GM12878 (cell line): ENCODE data around the gene ACACA. TPM values are rescaled to one million over a fixed set of nuclear protein-coding genes. Genes with fewer than 3 reads are reported as not detected.
A peak's percentile ranks its signal among the peaks of the same experiment; 100 is the strongest.

Experiments
- ATF7 ChIP-seq: fragments of 450-650 bp; IDR thresholded peaks from 2 replicates; pipeline ENCODE4 v1.6.1; 2016; ENCODE audit warnings: low read depth, mild to moderate bottlenecking
- CHD4 ChIP-seq: fragments of 200-600 bp; sonication (generic); IDR thresholded peaks from 2 replicates; pipeline ENCODE4 v1.6.1; 2016; ENCODE audit warnings: mild to moderate bottlenecking
- EZH2 ChIP-seq: IDR thresholded peaks from 2 replicates; pipeline ENCODE4 v1.6.1; 2012; ENCODE audit warnings: low read depth, mild to moderate bottlenecking, control low read depth, inconsistent platforms, low read length, borderline replicate concordance; ENCODE audit not compliant: control insufficient read depth
- GATAD2B ChIP-seq: fragments of 450-650 bp; conservative IDR thresholded peaks from 2 replicates; pipeline ENCODE4 v1.6.1; 2017; ENCODE audit warnings: low read depth, mild to moderate bottlenecking, moderate library complexity
- MEF2A ChIP-seq: IDR thresholded peaks from 2 replicates; pipeline ENCODE4 v1.6.1; 2011; ENCODE audit warnings: low read depth, mild to moderate bottlenecking, low read length, moderate library complexity; ENCODE audit not compliant: insufficient read depth
- NFXL1 ChIP-seq: fragments of 450-650 bp; IDR thresholded peaks from 2 replicates; pipeline ENCODE4 v1.6.1; 2017; ENCODE audit warnings: antibody characterized with exemption, mild to moderate bottlenecking, borderline replicate concordance
- NRF1 ChIP-seq: conservative IDR thresholded peaks from 2 replicates; pipeline ENCODE4 v1.6.1; 2011; ENCODE audit warnings: mild to moderate bottlenecking, low read depth, low read length, improper control_type of control experiment
- PML ChIP-seq: IDR thresholded peaks from 2 replicates; pipeline ENCODE4 v1.6.1; 2012; ENCODE audit warnings: low read length, inconsistent platforms
- RAD51 ChIP-seq: fragments of 450-650 bp; IDR thresholded peaks from 2 replicates; pipeline ENCODE4 v1.6.1; 2016; ENCODE audit warnings: moderate library complexity, mild to moderate bottlenecking, inconsistent platforms
- STAT3 ChIP-seq: IDR thresholded peaks from 2 replicates; pipeline ENCODE4 v1.6.1; 2011; ENCODE audit warnings: low read depth, low read length, improper control_type of control experiment
- TCF12 ChIP-seq: IDR thresholded peaks from 2 replicates; pipeline ENCODE4 v1.6.1; 2011; ENCODE audit warnings: low read depth, mild to moderate bottlenecking, low read length
- TCF7 ChIP-seq: IDR thresholded peaks from 2 replicates; pipeline ENCODE4 v1.6.1; 2014; ENCODE audit warnings: antibody characterized with exemption, borderline replicate concordance
- ZBED1 ChIP-seq: IDR thresholded peaks from 2 replicates; pipeline ENCODE4 v1.6.1; 2016; ENCODE audit warnings: borderline replicate concordance
- ZNF217 ChIP-seq: fragments of 450-650 bp; IDR thresholded peaks from 2 replicates; pipeline ENCODE4 v1.6.1; 2017; ENCODE audit warnings: antibody characterized with exemption, mild to moderate bottlenecking
- ZNF24 ChIP-seq: fragments of 450-650 bp; IDR thresholded peaks from 2 replicates; pipeline ENCODE4 v1.6.1; 2017; ENCODE audit warnings: antibody characterized with exemption, mild to moderate bottlenecking
- polyA plus RNA-seq, 11 experiments: library from polyadenylated mRNA; depleted of rRNA in 4 of 11; unstranded in 6 of 11; stranded (reverse) in 5 of 11; fragments of >200 nt; fragmentation: Nextera tagmentation in 4 of 11; fragmentation: Illumina TruSeq in 1 of 11; extraction: Ambion mirVana in 4 of 11; extraction: Trizol in 1 of 11; gene quantifications; 1 replicate in 1 of 11; 2 replicates in 10 of 11; pipeline versions ENCODE4 v1.2.1 to v1.2.3, GENCODE V29; 2011 to 2016; ENCODE audit warnings: inconsistent platforms in 2 of 11, missing spikeins in 2 of 11, low read depth in 1 of 11
- total RNA-seq, 4 experiments: library from RNA; depleted of rRNA in 3 of 4; stranded (reverse); fragments of >200 nt in 3 of 4; fragmentation: Illumina TruSeq in 1 of 4; extraction: Trizol in 1 of 4; gene quantifications; 2 replicates each; pipeline versions ENCODE4 v1.2.1 to v1.2.3, GENCODE V29; 2013 to 2021
- TF ChIP-seq, protein P1 (sequence below): IDR thresholded peaks from 2 replicates; pipeline ENCODE4 v1.6.1; 2011; ENCODE audit warnings: borderline replicate concordance, low read depth, mild to moderate bottlenecking, moderate library complexity, low read length; ENCODE audit not compliant: insufficient read depth, poor library complexity, severe bottlenecking
- TF ChIP-seq, protein P2 (sequence below): fragments of 450-650 bp; formaldehyde crosslinking; IDR thresholded peaks from 2 replicates; pipeline ENCODE4 v1.4.0; 2022; ENCODE audit warnings: mild to moderate bottlenecking, moderate library complexity
- TF ChIP-seq, protein P3 (sequence below): IDR thresholded peaks from 2 replicates; pipeline ENCODE4 v1.6.1; 2012; ENCODE audit warnings: improper control_type of control experiment, low read depth, low read length; ENCODE audit not compliant: insufficient replicate concordance
- TF ChIP-seq, protein P4 (sequence below): IDR thresholded peaks from 2 replicates; pipeline ENCODE4 v1.6.1; 2011; ENCODE audit warnings: low read depth, mild to moderate bottlenecking, low read length, moderate library complexity, borderline replicate concordance; ENCODE audit errors: extremely low read depth
- TF ChIP-seq, protein P5 (sequence below): IDR thresholded peaks from 2 replicates; pipeline ENCODE4 v1.6.1; 2011; ENCODE audit warnings: low read depth, low read length, improper control_type of control experiment, borderline replicate concordance

The ACACA gene
- total and polyA plus RNA-seq, 10 of the 15 experiments (the other 5 are each of a cell fraction or from before 2014, with no cell fraction given) = 12.9 to 74.2 (median 32.0) TPM

DNA sequence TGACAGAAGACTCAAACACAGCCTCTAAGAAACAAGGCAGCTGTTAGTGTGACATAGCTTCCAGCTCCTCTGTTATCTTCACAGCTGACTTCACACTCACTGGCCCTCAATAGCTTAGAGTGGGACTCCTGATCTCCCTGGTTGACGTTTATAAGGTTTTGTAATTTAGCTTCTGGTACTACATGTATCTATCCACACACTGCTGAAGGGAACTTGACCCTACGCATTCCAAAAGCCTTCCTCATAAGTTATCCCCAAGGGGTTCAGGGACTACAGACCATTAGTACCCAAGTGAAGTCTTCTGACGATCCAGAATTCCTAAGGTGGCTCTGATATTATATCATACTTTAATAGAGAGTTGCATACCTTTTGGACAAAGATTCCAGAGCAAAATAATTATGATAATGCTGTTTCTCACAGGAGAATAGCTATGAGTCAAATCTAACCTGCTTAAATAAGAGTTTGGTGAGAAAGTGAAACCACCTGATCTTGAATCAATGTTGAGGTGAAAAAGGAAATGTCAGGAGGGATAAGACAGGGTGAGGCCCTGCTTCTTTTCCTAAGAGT is 14.5 kb downstream of the ACACA start (continued):
- no peak for TF ChIP-seq STAT3
- TF ChIP-seq, protein P1, sequence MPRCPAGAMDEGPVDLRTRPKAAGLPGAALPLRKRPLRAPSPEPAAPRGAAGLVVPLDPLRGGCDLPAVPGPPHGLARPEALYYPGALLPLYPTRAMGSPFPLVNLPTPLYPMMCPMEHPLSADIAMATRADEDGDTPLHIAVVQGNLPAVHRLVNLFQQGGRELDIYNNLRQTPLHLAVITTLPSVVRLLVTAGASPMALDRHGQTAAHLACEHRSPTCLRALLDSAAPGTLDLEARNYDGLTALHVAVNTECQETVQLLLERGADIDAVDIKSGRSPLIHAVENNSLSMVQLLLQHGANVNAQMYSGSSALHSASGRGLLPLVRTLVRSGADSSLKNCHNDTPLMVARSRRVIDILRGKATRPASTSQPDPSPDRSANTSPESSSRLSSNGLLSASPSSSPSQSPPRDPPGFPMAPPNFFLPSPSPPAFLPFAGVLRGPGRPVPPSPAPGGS = no peak
- no peak for TF ChIP-seq TCF7
- TF ChIP-seq MEF2A = peak; percentile 56; the same call in 1 of the 2 replicates
- TF ChIP-seq, protein P2, sequence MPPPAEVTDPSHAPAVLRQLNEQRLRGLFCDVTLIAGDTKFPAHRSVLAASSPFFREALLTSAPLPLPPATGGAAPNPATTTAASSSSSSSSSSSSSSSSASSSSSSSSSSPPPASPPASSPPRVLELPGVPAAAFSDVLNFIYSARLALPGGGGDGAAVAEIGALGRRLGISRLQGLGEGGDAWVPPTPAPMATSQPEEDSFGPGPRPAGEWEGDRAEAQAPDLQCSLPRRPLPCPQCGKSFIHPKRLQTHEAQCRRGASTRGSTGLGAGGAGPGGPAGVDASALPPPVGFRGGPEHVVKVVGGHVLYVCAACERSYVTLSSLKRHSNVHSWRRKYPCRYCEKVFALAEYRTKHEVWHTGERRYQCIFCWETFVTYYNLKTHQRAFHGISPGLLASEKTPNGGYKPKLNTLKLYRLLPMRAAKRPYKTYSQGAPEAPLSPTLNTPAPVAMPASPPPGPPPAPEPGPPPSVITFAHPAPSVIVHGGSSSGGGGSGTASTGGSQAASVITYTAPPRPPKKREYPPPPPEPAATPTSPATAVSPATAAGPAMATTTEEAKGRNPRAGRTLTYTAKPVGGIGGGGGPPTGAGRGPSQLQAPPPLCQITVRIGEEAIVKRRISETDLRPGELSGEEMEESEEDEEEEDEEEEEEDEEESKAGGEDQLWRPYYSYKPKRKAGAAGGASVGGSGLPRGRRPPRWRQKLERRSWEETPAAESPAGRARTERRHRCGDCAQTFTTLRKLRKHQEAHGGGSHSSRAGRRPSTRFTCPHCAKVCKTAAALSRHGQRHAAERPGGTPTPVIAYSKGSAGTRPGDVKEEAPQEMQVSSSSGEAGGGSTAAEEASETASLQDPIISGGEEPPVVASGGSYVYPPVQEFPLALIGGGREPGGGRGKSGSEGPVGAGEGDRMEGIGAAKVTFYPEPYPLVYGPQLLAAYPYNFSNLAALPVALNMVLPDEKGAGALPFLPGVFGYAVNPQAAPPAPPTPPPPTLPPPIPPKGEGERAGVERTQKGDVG (CRISPR knock-in tag) = no peak
- TF ChIP-seq CHD4 = no peak
- no peak for TF ChIP-seq ZNF217
- peak; percentile 41 for TF ChIP-seq RAD51
- TF ChIP-seq ZNF24 = no peak
- TF ChIP-seq, protein P3, sequence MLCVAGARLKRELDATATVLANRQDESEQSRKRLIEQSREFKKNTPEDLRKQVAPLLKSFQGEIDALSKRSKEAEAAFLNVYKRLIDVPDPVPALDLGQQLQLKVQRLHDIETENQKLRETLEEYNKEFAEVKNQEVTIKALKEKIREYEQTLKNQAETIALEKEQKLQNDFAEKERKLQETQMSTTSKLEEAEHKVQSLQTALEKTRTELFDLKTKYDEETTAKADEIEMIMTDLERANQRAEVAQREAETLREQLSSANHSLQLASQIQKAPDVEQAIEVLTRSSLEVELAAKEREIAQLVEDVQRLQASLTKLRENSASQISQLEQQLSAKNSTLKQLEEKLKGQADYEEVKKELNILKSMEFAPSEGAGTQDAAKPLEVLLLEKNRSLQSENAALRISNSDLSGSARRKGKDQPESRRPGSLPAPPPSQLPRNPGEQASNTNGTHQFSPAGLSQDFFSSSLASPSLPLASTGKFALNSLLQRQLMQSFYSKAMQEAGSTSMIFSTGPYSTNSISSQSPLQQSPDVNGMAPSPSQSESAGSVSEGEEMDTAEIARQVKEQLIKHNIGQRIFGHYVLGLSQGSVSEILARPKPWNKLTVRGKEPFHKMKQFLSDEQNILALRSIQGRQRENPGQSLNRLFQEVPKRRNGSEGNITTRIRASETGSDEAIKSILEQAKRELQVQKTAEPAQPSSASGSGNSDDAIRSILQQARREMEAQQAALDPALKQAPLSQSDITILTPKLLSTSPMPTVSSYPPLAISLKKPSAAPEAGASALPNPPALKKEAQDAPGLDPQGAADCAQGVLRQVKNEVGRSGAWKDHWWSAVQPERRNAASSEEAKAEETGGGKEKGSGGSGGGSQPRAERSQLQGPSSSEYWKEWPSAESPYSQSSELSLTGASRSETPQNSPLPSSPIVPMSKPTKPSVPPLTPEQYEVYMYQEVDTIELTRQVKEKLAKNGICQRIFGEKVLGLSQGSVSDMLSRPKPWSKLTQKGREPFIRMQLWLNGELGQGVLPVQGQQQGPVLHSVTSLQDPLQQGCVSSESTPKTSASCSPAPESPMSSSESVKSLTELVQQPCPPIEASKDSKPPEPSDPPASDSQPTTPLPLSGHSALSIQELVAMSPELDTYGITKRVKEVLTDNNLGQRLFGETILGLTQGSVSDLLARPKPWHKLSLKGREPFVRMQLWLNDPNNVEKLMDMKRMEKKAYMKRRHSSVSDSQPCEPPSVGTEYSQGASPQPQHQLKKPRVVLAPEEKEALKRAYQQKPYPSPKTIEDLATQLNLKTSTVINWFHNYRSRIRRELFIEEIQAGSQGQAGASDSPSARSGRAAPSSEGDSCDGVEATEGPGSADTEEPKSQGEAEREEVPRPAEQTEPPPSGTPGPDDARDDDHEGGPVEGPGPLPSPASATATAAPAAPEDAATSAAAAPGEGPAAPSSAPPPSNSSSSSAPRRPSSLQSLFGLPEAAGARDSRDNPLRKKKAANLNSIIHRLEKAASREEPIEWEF = no peak
- TF ChIP-seq GATAD2B = no peak
- TF ChIP-seq ZBED1 = no peak
- TF ChIP-seq NFXL1 = no peak
- TF ChIP-seq, protein P4, sequence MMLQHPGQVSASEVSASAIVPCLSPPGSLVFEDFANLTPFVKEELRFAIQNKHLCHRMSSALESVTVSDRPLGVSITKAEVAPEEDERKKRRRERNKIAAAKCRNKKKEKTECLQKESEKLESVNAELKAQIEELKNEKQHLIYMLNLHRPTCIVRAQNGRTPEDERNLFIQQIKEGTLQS = no peak
- no peak for TF ChIP-seq TCF12
- no peak for TF ChIP-seq ATF7
- TF ChIP-seq NRF1 = no peak
- TF ChIP-seq PML = no peak
- TF ChIP-seq EZH2 = no peak
- TF ChIP-seq, protein P5, sequence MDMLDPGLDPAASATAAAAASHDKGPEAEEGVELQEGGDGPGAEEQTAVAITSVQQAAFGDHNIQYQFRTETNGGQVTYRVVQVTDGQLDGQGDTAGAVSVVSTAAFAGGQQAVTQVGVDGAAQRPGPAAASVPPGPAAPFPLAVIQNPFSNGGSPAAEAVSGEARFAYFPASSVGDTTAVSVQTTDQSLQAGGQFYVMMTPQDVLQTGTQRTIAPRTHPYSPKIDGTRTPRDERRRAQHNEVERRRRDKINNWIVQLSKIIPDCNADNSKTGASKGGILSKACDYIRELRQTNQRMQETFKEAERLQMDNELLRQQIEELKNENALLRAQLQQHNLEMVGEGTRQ = no peak
